ENCODE results near the gene OR6C75.
"Not testable (repeated sequence)": the region's sequence is repeated elsewhere in the genome, so short reads cannot be mapped to it uniquely, and the experiment has no call there.

OR6C75 gene

GRCh38 chr12:55362675-55363074 is at the start of gene OR6C75:
TSS of gene OR6C75 (plus strand) at chr12:55362975. CDS start at chr12:55365111, 2,136 bp downstream.
- no peak for DNase-seq (ENCODE audit: low read depth in 2 of 3, low spot score in 2 of 3)

- DNase-seq (ENCODE audit: low read depth in 2 of 3, low spot score in 2 of 3), result no peak
Measured at GRCh38 chr12:55314043-55314442, 48.7 kb upstream of the OR6C75 start, which contains the start of gene OR6C1. TSS of gene OR6C1 (plus strand) at chr12:55314343. CDS start at chr12:55320600, 6,257 bp downstream.

GRCh38 chr12:55320201-55320600 is 42.6 kb upstream of the OR6C75 start:
- DNase-seq (ENCODE audit: low read depth in 2 of 3, low spot score in 2 of 3), result no peak

GRCh38 chr12:55325801-55326200 is 37.0 kb upstream of the OR6C75 start:
- not testable (repeated sequence) for DNase-seq (ENCODE audit: low read depth in 2 of 3, low spot score in 2 of 3)

GRCh38 chr12:55330446-55330845 is 32.3 kb upstream of the OR6C75 start, which contains the start of gene OR6C3:
TSS of gene OR6C3 (plus strand) at chr12:55330746. CDS start at chr12:55331701, 955 bp downstream.
- DNase-seq (ENCODE audit: low read depth in 2 of 3, low spot score in 2 of 3), result no peak

GRCh38 chr12:55336002-55336401 is 26.8 kb upstream of the OR6C75 start:
- no peak for DNase-seq (ENCODE audit: low read depth in 2 of 3, low spot score in 2 of 3)

GRCh38 chr12:55355338-55355737 is 7.4 kb upstream of the OR6C75 start:
- not testable (repeated sequence) for DNase-seq (ENCODE audit: low read depth in 2 of 3, low spot score in 2 of 3)

GRCh38 chr12:55365086-55365485 is 2.3 kb downstream of the OR6C75 start:
- no peak for DNase-seq (ENCODE audit: low read depth in 2 of 3, low spot score in 2 of 3)

GRCh38 chr12:55372521-55372920 is 9.7 kb downstream of the OR6C75 start:
- no peak for DNase-seq (ENCODE audit: low read depth in 2 of 3, low spot score in 2 of 3)

GRCh38 chr12:55385891-55386290 is 23.1 kb downstream of the OR6C75 start:
- DNase-seq (ENCODE audit: low read depth in 2 of 3, low spot score in 2 of 3), result no peak

- DNase-seq (ENCODE audit: low read depth in 2 of 3, low spot score in 2 of 3), result no peak
Measured at GRCh38 chr12:55392032-55392795, 29.4 kb downstream of the OR6C75 start.

GRCh38 chr12:55396326-55396725 is 33.6 kb downstream of the OR6C75 start:
- no peak for DNase-seq (ENCODE audit: low read depth in 2 of 3, low spot score in 2 of 3)

GRCh38 chr12:55400229-55400628 is 37.5 kb downstream of the OR6C75 start, which contains the start of gene OR6C65:
TSS of gene OR6C65 (plus strand) at chr12:55400529. CDS start at chr12:55400529, 0 bp downstream.
- DNase-seq (ENCODE audit: low read depth in 2 of 3, low spot score in 2 of 3), result no peak

GRCh38 chr12:55407866-55408265 is 45.1 kb downstream of the OR6C75 start:
- no peak for DNase-seq (ENCODE audit: low read depth in 2 of 3, low spot score in 2 of 3)

GRCh38 chr12:55409133-55409532 is 46.4 kb downstream of the OR6C75 start:
- DNase-seq (ENCODE audit: low read depth in 2 of 3, low spot score in 2 of 3), result not testable (repeated sequence)

GRCh38 chr12:55412138-55412537 is 49.4 kb downstream of the OR6C75 start:
- DNase-seq (ENCODE audit: low read depth in 2 of 3, low spot score in 2 of 3), result not testable (repeated sequence)

- not testable (repeated sequence) for DNase-seq (ENCODE audit: low read depth in 2 of 3, low spot score in 2 of 3)
Measured at GRCh38 chr12:55413498-55414388, 51.0 kb downstream of the OR6C75 start.

- DNase-seq (ENCODE audit: low read depth in 2 of 3, low spot score in 2 of 3), result not testable (repeated sequence)
Measured at GRCh38 chr12:55414396-55414823, 51.6 kb downstream of the OR6C75 start.

GRCh38 chr12:55414889-55415288 is 52.1 kb downstream of the OR6C75 start:
- DNase-seq (ENCODE audit: low read depth in 2 of 3, low spot score in 2 of 3), result not testable (repeated sequence)

- no peak for DNase-seq (ENCODE audit: low read depth in 2 of 3, low spot score in 2 of 3)
Measured at GRCh38 chr12:55416961-55417360, 54.2 kb downstream of the OR6C75 start.

Data from activated CD8-positive, alpha-beta memory T cell treated with anti-CD3 and anti-CD28 coated beads for 48 hours (primary cell).